ENCODE data around the gene ETHE1.

DNA sequence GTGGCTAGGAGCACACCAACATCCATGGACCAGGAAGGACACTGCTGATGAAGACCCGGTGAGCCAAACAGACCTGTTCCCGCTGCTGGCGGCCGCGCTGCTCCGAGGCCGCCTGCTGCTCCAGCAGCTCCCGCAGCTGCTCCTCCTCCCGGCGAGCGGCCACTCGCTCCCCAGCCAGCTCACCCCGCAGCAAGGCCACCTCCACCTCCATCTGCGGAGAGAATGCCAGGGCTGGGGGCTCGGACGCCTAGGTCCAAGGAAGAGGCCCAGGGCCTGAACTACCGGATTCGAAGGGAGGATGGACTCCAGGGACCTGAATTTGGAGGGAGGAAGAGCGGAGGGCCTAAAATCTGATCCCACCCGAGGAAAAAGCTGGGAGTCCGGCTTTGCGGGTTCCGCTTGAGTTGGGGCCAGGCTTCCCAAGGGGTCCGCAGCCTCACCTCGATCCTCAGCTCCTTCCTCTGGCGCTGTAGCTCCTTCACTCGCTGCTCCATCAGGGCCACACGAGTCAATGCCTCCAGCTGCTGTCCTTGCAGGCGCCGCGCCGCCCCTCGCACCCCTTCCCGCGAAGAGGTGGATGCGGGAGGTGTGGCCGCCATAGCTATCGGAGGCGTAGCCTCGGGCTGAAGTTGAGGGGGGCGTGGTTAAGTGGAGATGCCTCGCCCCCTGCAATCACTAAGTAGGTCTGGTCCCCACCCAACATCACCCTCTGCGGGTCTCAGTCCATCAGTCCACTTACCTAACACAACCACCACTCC is 25.2 kb downstream of the ETHE1 start:
- TF ChIP-seq, protein P1, sequence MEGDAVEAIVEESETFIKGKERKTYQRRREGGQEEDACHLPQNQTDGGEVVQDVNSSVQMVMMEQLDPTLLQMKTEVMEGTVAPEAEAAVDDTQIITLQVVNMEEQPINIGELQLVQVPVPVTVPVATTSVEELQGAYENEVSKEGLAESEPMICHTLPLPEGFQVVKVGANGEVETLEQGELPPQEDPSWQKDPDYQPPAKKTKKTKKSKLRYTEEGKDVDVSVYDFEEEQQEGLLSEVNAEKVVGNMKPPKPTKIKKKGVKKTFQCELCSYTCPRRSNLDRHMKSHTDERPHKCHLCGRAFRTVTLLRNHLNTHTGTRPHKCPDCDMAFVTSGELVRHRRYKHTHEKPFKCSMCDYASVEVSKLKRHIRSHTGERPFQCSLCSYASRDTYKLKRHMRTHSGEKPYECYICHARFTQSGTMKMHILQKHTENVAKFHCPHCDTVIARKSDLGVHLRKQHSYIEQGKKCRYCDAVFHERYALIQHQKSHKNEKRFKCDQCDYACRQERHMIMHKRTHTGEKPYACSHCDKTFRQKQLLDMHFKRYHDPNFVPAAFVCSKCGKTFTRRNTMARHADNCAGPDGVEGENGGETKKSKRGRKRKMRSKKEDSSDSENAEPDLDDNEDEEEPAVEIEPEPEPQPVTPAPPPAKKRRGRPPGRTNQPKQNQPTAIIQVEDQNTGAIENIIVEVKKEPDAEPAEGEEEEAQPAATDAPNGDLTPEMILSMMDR (IDR thresholded peaks at IDR 0.05): no peak
- TF ChIP-seq POLR2A (IDR thresholded peaks at IDR 0.05; ENCODE audit: low read depth) (no peak), POLR2AphosphoS5 (IDR thresholded peaks at IDR 0.05) (no peak)
